PFSK-1 (cell line): Measurements from ENCODE around the gene MAP3K3.

Experiments used
- TAF1 ChIP-seq: IDR thresholded peaks from 2 replicates; pipeline ENCODE4 v1.6.1; 2012; ENCODE audit warnings: low read length, control low read depth, borderline replicate concordance; ENCODE audit not compliant: insufficient read depth
- TF ChIP-seq, protein P1 (sequence below), 2 experiments: IDR thresholded peaks; 2 replicates each; pipeline versions ENCODE4 v1.6.1 to v1.8.0; 2011 to 2012; ENCODE audit warnings: low read depth in 2 of 2, low read length in 2 of 2, control low read depth in 1 of 2, inconsistent platforms in 1 of 2, mild to moderate bottlenecking in 1 of 2, moderate library complexity in 1 of 2; ENCODE audit not compliant: insufficient read depth in 1 of 2

DNA sequence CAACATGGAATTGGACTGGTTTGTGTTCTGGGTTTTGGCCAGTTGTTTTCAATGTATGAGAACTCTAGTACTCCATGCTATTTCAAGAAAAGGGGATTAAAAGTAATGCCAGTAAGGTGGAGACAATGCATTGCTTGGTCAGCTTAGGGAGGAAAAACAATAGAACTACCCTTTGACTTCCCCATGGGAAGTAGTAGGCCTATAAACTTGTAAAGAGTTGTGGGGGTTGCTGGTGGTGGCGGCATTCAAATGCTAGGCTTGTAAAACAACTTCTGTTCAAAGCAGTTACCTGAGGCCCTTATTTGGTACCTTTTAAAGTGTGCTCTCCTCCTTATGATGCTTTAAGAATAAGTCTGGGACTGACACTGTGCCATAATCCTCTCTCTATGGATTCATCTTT lies 9.4 kb downstream of the MAP3K3 start:
- TF ChIP-seq TAF1 = no peak
- TF ChIP-seq, protein P1, sequence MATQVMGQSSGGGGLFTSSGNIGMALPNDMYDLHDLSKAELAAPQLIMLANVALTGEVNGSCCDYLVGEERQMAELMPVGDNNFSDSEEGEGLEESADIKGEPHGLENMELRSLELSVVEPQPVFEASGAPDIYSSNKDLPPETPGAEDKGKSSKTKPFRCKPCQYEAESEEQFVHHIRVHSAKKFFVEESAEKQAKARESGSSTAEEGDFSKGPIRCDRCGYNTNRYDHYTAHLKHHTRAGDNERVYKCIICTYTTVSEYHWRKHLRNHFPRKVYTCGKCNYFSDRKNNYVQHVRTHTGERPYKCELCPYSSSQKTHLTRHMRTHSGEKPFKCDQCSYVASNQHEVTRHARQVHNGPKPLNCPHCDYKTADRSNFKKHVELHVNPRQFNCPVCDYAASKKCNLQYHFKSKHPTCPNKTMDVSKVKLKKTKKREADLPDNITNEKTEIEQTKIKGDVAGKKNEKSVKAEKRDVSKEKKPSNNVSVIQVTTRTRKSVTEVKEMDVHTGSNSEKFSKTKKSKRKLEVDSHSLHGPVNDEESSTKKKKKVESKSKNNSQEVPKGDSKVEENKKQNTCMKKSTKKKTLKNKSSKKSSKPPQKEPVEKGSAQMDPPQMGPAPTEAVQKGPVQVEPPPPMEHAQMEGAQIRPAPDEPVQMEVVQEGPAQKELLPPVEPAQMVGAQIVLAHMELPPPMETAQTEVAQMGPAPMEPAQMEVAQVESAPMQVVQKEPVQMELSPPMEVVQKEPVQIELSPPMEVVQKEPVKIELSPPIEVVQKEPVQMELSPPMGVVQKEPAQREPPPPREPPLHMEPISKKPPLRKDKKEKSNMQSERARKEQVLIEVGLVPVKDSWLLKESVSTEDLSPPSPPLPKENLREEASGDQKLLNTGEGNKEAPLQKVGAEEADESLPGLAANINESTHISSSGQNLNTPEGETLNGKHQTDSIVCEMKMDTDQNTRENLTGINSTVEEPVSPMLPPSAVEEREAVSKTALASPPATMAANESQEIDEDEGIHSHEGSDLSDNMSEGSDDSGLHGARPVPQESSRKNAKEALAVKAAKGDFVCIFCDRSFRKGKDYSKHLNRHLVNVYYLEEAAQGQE (IDR thresholded peaks at IDR 0.05; ENCODE audit: insufficient read depth in 1 of 2, low read depth in 2 of 2, low read length in 2 of 2) = no peak
